GM19035 (cell line): Measurements from ENCODE around the gene KCNQ1.
A peak's percentile ranks its signal among the peaks of the same experiment; 100 is the strongest.

Experiments used
- ATAC-seq: cut with Tn5 transposase; IDR thresholded peaks from one replicate; pipeline ENCODE4 v1.9.1; 2021; ENCODE audit not compliant: unreplicated experiment

KCNQ1 gene

GRCh38 chr11:2691991-2692875 is 247.4 kb downstream of the KCNQ1 start:
- ATAC-seq: no peak

GRCh38 chr11:2693271-2694261 is 248.8 kb downstream of the KCNQ1 start:
- ATAC-seq: no peak

GRCh38 chr11:2694495-2694894 is 249.7 kb downstream of the KCNQ1 start:
- ATAC-seq: no peak

- no peak for ATAC-seq
Observed at GRCh38 chr11:2694995-2695939, 250.5 kb downstream of the KCNQ1 start.

GRCh38 chr11:2696455-2696854 is 251.6 kb downstream of the KCNQ1 start:
- no peak for ATAC-seq

- ATAC-seq: no peak
Observed at GRCh38 chr11:2697866-2698265, 253.1 kb downstream of the KCNQ1 start.

GRCh38 chr11:2698386-2699184 is 253.8 kb downstream of the KCNQ1 start:
- ATAC-seq: no peak

GRCh38 chr11:2699185-2699530 is 254.3 kb downstream of the KCNQ1 start:
- no peak for ATAC-seq

GRCh38 chr11:2699531-2700414 is 255.0 kb downstream of the KCNQ1 start, which contains the start of gene KCNQ1OT1:
Gene KCNQ1OT1 (minus strand): TSS chr11:2699994.
- ATAC-seq: peak; percentile 83

GRCh38 chr11:2700415-2701211 is 255.8 kb downstream of the KCNQ1 start:
- peak; percentile 50 for ATAC-seq

GRCh38 chr11:2701230-2701629 is 256.4 kb downstream of the KCNQ1 start:
- no peak for ATAC-seq

GRCh38 chr11:2701898-2702434 is 257.2 kb downstream of the KCNQ1 start:
- no peak for ATAC-seq

- ATAC-seq: no peak
Observed at GRCh38 chr11:2702771-2703362, 258.1 kb downstream of the KCNQ1 start.

GRCh38 chr11:2703363-2704141 is 258.7 kb downstream of the KCNQ1 start:
- no peak for ATAC-seq

- ATAC-seq: no peak
Observed at GRCh38 chr11:2704356-2704755, 259.5 kb downstream of the KCNQ1 start.

- no peak for ATAC-seq
Observed at GRCh38 chr11:2704896-2705606, 260.2 kb downstream of the KCNQ1 start.
